Right renal pelvis (tissue), 4 donors: ENCODE measurements around the gene NXNL2. TPM values are rescaled to one million over a fixed set of nuclear protein-coding genes. Genes with fewer than 3 reads are reported as not detected.

ENCODE experiments used
- DNase-seq, 4 donors: peaks; one replicate each; pipeline ENCODE4 v3.0.0-alpha.2; 2013; ENCODE audit warnings: low read depth in 4 of 4, low spot score in 3 of 4, missing footprints in 1 of 4
- polyA plus RNA-seq, 4 donors: library from polyadenylated mRNA; unstranded; fragments of 120-200 nt; gene quantifications; one replicate each; pipeline ENCODE4 v1.2.1, GENCODE V29; 2013; ENCODE audit not compliant: insufficient read length in 4 of 4

Gene NXNL2
- polyA plus RNA-seq, result 1 to 10 TPM; 1.9 to 3.0 (median 2.9) TPM

DNA sequence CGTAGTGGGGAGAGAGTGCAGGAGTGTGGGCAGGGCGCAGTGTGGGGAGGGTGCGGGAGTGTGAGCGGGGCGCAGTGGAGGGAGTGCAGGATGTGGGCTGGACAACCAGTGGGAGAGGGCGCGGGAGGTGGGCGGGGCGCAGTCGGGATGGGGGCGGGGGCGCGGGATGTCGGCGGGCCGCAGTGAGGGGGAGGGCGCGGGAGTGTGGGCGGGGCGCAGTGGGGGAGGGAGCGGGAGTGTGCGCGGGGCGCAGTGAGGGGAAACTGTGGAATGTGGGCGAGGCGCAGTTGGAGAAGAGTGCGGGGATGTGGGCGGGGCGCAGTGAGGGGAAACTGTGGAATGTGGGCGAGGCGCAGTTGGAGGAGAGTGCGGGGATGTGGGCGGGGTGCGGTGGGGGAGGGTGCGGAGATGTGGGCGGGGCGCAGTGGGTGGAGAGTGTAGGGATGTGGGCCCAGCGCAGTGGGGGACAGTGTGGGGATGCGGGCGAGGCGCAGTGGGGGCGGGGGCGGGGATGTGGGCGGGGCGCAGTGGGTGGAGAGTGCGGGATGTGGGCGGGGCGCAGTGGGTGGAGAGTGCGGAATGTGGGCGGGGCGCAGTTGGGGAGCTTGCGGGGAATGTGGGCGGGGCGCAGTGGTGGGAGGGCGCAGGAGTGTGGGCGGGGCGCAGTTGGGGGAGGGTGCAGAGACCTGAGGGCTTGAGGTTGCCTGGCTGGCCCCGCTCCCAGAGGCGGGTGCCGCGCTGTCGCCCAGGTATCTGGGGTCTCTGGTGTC is at the start of gene NXNL2:
TSS of gene NXNL2 (plus strand) at position 723 of the 770 bp plus-strand sequence. CDS start 257 bp downstream, outside the sequence.
- DNase-seq, result peak in 1 of 4 donors; percentile 42

DNA sequence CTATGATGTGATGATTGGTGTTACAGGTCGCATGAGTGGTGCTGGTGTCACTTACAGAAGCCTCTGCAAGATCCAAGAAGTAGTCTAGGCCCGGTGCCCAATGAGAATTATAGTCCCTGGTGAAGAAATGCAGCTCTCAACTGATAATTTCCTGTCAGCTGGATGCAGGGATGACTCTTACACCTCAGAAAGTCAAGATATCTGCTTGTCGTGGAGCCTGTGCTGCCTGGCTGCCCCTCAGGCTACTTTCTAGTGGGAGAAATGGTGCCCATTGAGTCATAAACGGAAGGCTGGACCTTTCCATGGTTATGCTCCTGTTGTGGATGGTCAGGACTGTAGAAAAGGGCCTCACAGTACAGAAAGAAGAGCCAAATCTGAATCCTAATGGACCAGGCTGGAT is 46.8 kb upstream of the NXNL2 start:
- DNase-seq, result no peak

DNA sequence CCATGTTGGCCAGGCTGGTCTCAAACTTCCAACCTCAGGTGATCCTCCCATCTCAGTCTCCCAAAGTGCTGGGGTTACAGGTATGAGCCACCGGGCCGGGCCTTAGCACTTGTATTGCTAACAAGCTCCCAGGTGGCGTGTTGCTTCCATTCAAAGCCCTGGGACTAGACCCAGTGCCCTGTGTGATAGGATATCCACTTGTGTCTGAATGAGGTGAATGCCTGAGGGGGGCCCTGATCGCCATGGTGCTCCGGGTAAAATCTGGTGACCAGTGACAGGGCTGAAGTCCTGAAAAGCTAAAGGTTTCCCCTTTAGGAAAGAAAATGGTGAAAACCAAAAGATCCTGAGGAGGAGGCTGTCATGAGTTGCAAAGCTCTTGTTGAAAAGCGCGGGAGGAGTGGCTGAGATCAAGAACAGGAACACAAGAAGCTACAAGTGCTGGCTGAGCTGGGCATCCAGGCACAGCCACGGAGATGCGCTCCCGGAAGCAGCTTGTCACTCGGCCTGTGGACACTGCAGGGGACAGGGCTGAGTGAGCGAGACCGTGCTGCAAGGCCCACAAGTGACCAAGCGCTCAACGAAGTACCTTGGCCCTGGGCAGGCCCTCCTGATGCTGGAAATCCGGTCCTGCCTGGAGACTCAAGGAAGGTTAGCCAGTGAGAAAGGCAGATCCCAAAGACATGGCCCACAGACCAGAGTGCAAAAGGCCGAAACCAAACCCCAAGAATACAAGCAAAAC is 39.8 kb upstream of the NXNL2 start:
- DNase-seq, result no peak

DNA sequence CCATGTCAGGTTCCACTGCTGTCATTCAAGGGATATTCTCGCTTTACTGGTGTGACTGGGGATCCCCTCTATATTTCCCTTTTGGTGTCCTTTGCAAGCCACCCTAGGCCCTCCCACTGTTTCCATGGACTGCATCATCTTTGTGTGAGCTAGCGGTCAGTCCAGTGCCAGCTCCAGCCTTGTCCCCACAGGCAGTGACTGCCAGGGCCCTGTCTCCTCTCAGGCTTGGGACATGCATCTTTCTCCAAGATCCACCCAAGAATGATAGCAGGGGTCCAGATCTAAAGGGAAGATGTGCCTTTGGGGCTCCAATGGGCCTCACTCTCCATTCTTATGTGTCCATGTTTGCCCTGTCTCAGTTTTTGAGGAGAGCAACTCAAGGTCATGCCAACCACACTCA is 37.8 kb upstream of the NXNL2 start:
- no peak for DNase-seq

DNA sequence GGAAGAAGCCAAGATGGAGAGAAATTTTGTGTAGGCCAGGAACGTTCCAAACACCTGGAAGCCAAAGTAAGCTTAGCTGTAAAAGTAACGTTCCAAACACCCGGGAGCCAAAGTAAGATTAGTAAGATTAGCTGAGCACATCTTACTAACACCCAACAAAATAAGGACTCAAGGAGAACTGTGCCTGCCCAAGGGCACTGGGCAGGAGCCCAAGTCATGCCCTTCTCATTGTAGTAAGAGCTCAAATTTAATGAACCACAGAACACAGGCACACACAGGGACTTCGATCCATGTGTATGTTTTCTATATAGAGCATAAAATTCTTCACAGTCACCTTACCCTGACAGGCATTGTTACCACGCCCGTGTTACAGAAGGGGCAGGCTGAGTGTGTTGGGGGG is 36.1 kb upstream of the NXNL2 start:
- DNase-seq, result no peak

DNA sequence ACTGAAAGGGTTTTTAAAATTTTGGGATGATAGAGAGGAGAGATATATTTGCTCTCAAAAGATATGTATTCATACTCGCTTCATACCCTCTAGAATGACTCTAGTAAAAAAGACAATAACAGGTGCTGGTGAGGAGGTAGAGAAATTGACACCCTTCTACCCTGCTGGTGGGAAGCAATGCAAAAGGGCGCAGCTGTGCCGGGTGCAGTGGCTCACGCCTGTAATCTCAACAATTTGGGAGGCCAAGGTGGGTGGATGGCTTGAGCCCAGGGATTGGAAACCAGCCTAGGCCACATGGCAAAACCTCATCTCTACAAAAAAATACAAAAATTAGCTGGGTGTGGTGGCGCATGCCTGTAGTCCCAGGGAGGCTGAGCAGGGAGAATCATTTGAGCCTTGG is 33.9 kb upstream of the NXNL2 start:
- DNase-seq, result no peak

DNA sequence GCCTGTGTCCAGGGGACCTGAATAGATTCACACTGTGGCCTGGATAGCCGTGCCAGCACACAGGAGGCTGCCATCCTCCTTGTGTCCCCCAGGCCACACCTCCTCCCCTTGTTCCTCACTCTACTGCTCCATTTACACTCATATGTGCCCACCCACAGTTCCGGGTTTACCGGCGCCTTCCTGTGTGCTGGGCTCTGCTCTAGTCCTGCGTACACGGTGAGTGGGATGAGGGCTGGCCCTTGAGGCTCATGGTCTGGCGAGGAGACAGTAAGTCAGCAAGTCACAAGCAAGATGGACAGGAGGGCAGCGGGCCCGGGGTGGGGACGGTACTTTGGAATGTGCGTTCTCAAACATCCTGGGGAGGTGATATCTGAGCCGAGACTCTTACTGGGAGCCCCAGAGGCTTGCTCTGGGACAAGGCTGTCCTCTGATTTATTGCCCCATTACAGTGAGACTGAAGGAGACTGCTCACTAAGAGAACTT is 32.4 kb upstream of the NXNL2 start:
- DNase-seq, result peak in 3 of 4 donors; percentile 3 to 24 (median 12)

DNA sequence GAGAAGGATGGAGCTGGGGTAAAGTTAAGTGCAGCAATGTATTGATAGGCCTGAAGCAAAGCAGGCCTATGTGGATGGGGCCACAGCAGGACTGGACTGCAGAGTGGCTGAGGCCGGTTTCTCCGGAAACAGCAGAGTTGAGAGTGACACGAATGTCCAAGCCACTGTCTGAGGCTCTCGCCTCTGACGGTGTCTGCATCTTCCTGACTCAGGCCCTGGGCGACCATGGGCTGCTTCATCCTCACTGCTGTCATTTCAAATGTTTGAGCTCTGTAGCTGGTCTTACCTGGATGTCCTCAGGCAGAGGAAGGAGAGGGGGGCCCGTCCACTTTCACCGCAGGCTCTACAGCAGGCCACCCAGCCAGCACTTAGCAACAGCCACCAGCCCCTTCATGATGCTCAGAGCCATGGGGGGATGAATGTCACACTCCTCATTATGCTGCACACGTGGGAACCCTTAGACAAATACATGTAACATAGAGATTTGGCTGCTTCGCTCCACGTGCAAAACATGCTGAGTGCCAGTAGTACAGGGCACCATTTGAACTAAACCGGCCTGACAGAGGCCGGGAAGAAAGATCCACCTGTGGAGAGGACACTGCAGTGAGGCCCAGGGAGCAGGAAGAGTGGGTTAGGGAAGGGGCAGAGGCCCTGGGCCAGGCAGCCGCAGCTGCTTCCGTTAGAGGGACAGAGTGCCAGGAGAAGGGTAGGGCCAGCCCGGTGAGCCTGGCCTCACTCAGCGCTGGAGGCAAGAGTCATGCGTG is 31.7 kb upstream of the NXNL2 start:
- no peak for DNase-seq

DNA sequence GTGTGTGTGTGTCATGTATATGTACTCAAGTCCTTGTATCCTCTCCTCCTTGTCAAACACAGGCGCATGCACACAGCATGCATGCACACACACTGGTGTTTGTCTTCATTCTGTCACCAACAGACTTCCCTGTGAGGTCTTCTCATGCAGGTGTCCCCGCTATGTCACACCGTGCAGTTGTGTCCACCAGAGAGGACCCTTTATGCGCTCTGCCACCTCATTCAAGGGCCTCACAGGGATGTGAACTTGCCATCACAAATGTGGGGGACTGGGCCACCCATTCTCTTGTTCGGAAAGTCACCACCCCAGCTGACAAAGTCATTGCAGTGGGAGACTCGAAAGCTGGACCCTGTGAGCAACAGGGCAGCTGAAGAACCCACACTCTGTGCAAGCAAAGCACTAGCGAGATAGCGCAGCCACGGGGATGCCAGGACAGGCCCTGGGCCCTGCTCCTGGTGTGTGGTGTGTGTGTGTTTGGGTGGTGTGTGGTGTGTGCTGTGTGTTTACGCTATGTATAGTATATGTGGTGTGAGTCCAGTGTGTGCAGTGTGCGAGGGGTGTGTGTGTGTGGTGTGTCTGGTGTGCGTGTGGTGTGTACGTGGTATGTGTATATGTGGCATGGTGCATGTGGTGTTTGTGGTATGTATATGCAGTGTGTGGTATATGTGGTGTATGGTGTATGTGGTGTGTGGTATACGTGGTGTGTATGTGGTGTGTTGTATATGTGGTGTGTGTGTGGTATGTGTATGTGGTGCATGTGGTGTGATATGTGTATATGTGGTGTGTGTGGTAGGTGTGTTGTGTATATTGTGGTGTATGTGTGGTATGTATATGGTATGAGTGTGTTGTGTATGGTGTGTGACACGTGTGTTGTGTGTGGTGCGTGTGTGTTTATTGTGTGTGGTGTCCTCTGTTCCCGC is 30.9 kb upstream of the NXNL2 start:
- DNase-seq, result no peak

DNA sequence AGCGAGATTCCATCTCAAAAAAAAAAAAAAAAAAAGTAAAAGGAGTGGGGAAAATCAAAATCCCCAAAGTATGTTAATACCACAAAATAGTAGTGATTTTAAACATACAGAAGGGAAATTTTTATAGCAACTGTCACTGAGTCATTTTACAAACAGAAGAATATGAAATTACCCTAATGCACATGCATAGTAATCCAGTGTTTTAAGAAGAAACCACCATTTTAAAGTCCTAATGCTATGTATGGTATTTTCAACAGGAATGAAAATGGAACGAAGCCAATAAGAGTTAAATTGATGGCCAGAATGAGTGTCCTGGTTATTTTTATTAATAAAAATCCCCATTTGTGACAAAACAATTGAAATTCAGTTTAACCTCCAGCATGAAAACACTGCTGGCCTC is 26.7 kb upstream of the NXNL2 start:
- DNase-seq, result no peak

DNA sequence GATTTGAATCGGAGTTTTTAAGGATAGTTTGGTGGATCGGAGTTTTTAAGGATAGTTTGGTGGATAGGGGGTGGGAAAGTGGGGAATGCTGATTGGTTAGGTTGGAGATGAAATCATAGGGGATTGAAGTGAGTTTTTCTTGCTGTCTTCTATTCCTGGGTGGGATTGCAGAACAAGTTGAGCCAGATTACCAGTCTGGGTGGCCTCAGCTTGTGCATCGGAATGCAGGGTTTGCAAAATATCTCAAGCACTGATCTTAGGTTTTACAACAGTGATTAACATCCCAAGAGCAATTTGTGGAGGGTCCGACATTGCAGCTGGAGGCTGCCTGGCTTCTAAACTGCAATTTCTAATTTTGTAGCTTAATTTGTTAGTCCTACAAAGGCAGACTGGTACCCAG is 23.1 kb upstream of the NXNL2 start:
- no peak for DNase-seq

DNA sequence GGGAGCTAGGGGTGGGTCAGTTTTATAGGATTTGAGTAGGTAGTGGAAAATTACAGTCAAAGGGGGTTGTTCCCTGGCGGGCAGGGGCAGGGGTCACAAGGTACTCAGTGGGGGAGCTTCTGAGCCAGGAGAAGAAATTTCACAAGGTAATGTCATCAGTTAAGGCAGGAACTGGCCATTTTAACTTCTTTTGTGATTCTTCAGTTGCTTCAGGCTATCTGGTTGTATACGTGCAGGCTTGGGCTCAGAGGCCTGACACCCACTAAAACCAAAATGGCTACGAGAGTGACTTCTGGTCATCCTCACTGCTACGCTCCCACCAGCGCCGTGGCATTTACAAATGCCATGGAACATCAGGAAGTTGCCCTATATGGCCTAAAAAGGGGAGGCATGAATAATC is 20.7 kb upstream of the NXNL2 start:
- no peak for DNase-seq

DNA sequence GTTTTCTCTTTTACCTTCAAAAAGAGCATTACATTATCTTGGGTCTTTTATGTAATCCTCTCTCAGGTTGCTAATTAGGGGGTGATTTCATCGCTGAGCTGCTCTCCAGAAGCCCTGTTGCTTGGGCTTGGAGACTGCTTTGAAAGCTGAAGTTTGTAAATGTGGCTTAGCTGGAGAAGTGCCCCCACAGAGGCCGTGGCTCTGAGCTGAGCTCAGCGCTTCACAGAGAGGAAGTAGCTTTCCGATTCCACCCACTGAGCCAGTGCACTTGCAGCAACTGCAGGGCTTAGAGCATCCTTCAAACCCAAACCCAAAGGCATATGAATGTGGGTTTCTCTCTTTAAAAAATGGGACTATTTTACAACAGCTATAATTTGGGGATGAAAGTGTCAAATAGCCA is 13.7 kb upstream of the NXNL2 start:
- no peak for DNase-seq

DNA sequence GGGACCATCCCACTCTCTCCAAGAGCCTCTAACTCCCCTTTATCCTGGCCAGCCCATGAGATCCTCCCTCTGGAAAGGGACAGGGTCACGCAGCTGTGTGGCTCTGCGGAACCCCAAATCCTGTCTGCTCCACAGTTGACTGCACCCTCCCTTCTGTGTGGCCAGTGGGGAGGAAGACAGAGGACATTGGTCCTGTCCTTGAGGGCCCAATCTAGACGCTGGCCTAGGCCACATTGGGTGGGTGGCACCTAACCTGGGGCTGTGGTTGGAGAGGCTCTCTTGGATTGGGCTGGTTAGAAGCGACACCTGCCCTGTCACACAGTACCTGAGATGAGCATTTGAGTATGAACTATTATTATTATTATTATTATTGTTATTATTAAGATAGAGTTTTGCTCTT is 12.6 kb upstream of the NXNL2 start:
- no peak for DNase-seq

DNA sequence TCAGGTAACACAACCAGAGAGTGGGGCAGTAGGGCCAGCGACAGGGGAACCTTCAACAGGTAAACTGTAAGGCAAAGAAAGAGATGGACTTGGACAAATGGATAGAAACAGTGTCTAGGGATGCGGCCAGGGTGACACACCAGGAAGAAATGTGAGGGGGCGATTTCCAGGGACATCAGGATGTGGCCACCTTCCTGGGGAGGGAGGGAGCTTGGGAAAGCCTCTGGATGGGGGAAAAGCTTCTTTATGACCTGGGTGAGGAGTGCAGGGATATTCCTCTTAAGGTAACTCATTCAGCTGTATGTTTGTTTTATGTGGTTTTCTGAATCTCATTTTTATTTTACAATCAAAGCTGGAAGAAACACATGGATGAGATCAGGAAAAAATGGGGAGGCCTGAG is 11.9 kb upstream of the NXNL2 start:
- DNase-seq, result no peak

DNA sequence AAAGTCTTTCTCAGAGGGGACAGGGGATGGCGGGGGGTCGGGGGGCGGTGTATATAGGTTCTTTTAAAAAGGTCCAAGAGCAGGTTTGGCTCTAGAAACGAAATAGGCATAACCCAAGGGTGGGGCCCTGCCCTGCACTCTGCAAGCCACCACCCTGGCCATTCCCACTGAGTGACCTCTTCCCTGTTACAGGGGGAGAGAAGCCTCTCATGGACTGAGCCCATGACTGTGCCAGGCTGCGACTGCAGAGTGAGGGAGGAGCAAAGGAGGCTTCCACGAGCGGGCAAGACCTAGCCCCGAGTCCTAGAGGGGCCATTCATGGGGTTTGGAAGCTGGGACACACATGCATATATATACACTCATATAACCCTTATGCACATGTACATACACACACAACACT is 10.1 kb upstream of the NXNL2 start:
- DNase-seq, result no peak

DNA sequence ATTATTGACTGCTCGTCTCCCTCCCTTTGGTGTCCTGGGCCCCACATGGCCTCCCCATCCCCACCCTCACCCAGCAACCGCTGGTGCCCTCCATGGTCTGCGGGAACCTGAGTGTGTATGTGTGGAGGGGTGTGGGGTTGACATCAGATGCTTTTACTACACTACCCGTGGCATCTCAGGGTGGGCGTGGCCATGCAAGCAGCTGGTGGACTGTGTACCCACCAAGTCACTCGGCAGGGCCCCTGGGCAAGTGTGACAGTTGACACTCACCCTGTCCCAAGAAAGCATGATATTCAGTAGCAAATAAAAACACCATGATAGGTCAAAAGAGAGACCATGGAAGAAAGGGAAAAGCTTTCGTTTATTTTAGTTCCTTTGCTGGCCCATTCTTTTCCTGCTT is 7.4 kb upstream of the NXNL2 start:
- DNase-seq, result no peak

DNA sequence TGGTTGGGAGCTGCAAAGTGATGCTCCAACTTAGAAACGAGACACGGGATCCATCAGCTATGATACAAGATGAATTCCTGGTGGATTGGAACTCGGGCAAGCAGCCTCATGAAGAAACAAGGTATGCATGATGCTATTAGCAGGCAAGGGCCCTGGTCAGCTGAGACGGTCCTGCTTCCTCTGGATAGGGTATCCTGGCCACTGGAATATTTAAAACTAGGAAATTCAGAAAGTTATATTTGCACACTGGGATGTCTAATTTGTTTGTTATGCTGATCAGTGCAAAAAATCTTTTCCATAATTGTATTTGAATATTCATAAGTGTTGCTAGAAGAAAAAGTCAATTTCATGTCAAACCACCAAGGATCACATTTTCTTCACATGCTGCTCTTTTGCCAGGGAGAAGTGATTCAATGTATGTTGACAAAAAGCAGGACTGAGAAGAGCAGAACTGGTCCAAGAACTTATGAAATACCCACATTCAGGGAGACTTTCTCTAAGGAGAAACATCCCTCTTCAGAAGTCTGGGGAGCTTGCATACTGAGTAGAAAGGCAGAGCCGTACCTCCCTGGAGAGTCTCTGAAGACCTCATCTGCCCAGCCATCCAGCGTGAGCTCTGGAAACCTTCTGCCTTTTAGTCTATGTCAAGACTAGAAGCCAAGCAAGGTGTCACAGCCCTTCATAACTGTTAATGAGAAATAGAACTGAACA is 6.7 kb upstream of the NXNL2 start:
- DNase-seq, result no peak

DNA sequence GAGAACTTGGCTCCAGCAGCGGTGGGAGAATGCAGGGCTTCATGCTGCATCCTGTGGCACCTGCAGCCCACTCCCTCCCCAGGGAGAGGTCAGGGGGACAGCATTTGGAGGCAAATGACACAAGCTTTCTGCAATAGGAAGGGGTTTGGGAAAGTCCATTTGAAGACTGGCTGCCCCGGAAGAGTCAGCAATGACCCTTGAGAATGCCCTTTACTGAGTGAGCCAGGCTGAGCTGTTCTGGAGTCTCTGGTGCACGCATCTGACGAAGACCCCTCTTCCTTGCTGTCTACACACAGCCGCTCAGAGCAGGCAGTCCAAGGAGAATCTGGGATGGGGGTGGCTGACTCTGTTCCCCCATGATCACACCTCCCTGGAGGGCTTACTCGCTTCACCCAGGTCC is 5.5 kb upstream of the NXNL2 start:
- DNase-seq, result no peak

DNA sequence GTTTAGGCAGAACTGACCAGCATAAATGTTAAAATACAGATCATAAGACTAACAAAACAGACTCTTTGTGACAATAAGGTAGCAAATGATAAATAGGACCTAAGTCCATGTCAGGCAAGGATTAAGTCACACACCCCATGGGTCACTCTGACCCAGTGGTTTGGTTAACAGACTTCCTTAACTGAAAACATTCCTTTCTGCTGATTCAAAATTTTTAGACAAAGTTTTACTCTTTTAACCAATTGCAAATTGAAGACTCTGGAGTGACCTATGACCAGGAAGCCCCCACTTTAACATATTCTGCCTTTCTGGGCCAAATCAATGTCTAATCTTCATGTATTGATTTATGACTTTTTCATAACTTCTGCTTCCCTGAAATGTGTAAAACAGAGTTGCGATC is 4.9 kb upstream of the NXNL2 start:
- DNase-seq, result no peak
